HUES48 (cell line): Measurements from ENCODE around the gene SGIP1.

Source experiments
- H3K27ac ChIP-seq: one replicate; pipeline ENCODE4 v1.7.0; 2013; ENCODE audit warnings: low read depth, low read length, inconsistent platforms
- H3K27me3 ChIP-seq: 2 replicates; pipeline ENCODE4 v1.6.1; 2013; ENCODE audit warnings: mild to moderate bottlenecking, low read length; ENCODE audit not compliant: control insufficient read depth, insufficient read depth
- H3K36me3 ChIP-seq: 2 replicates; pipeline ENCODE4 v1.6.1; 2013; ENCODE audit warnings: low read length; ENCODE audit not compliant: control insufficient read depth, insufficient read depth
- H3K4me1 ChIP-seq: 2 replicates; pipeline ENCODE4 v1.6.1; 2013; ENCODE audit warnings: mild to moderate bottlenecking, low read length; ENCODE audit not compliant: control insufficient read depth, insufficient read depth
- H3K4me3 ChIP-seq: 2 replicates; pipeline ENCODE4 v1.5.1; 2013; ENCODE audit warnings: mild to moderate bottlenecking, low read depth, low read length
- H3K9ac ChIP-seq: 2 replicates; pipeline ENCODE4 v1.6.1; 2013; ENCODE audit warnings: mild to moderate bottlenecking, low read depth, low read length, moderate library complexity
- H3K9me3 ChIP-seq: 2 replicates; pipeline ENCODE4 v1.6.1; 2013; ENCODE audit warnings: low read length; ENCODE audit not compliant: control insufficient read depth, insufficient read depth

The SGIP1 gene

GRCh38 chr1:66502086-66502485 lies 31.9 kb upstream of the SGIP1 start:
- Histone ChIP-seq H3K27ac (no peak overlapping the region), H3K27me3 (no peaks in the 10 kb centered on the region), H3K4me1 (no peaks in the 10 kb centered on the region), H3K4me3 (no peak overlapping the region), H3K9ac (no peak overlapping the region), H3K36me3 (no peaks in the 10 kb centered on the region), H3K9me3 (no peaks in the 10 kb centered on the region)

GRCh38 chr1:66503841-66504470 lies 30.0 kb upstream of the SGIP1 start:
- no peak overlapping the region for H3K9ac ChIP-seq
- H3K4me1 ChIP-seq: no peaks in the 10 kb centered on the region
- no peak overlapping the region for H3K27ac ChIP-seq
- no peaks in the 10 kb centered on the region for H3K36me3 ChIP-seq
- no peak overlapping the region for H3K4me3 ChIP-seq
- H3K9me3 ChIP-seq: no peaks in the 10 kb centered on the region
- no peaks in the 10 kb centered on the region for H3K27me3 ChIP-seq

GRCh38 chr1:66505671-66506392 lies 28.1 kb upstream of the SGIP1 start:
- no peak overlapping the region for H3K4me3 ChIP-seq
- H3K9me3 ChIP-seq: no peaks in the 10 kb centered on the region
- H3K27ac ChIP-seq: no peak overlapping the region
- no peak overlapping the region for H3K9ac ChIP-seq
- H3K27me3 ChIP-seq: no peaks in the 10 kb centered on the region
- H3K36me3 ChIP-seq: no peaks in the 10 kb centered on the region
- no peaks in the 10 kb centered on the region for H3K4me1 ChIP-seq

GRCh38 chr1:66506393-66506687 lies 27.6 kb upstream of the SGIP1 start:
- Histone ChIP-seq H3K36me3 (no peaks in the 10 kb centered on the region), H3K27me3 (no peaks in the 10 kb centered on the region), H3K9me3 (no peaks in the 10 kb centered on the region), H3K4me3 (no peak overlapping the region), H3K4me1 (no peaks in the 10 kb centered on the region), H3K9ac (no peak overlapping the region), H3K27ac (no peak overlapping the region)

- Histone ChIP-seq H3K4me1 (no peaks in the 10 kb centered on the region), H3K27me3 (no peaks in the 10 kb centered on the region), H3K9me3 (no peaks in the 10 kb centered on the region), H3K9ac (no peak overlapping the region), H3K27ac (no peak overlapping the region), H3K4me3 (no peak overlapping the region), H3K36me3 (no peaks in the 10 kb centered on the region)
Measured at GRCh38 chr1:66506991-66507390, 27.0 kb upstream of the SGIP1 start.

GRCh38 chr1:66510407-66510806 lies 23.5 kb upstream of the SGIP1 start:
- no peaks in the 10 kb centered on the region for H3K4me1 ChIP-seq
- H3K27me3 ChIP-seq: no peaks in the 10 kb centered on the region
- H3K4me3 ChIP-seq: no peak overlapping the region
- no peaks in the 10 kb centered on the region for H3K36me3 ChIP-seq
- H3K9ac ChIP-seq: no peak overlapping the region
- H3K27ac ChIP-seq: no peak overlapping the region
- H3K9me3 ChIP-seq: no peaks in the 10 kb centered on the region

- Histone ChIP-seq H3K9ac (no peak overlapping the region), H3K27me3 (no peaks in the 10 kb centered on the region), H3K27ac (no peak overlapping the region), H3K4me1 (no peaks in the 10 kb centered on the region), H3K4me3 (no peak overlapping the region), H3K9me3 (no peaks in the 10 kb centered on the region), H3K36me3 (no peaks in the 10 kb centered on the region)
Measured at GRCh38 chr1:66511118-66511517, 22.8 kb upstream of the SGIP1 start.

- no peak overlapping the region for H3K27ac ChIP-seq
- H3K27me3 ChIP-seq: no peaks in the 10 kb centered on the region
- no peaks in the 10 kb centered on the region for H3K36me3 ChIP-seq
- H3K9me3 ChIP-seq: no peaks in the 10 kb centered on the region
- H3K4me3 ChIP-seq: no peak overlapping the region
- H3K9ac ChIP-seq: no peak overlapping the region
- H3K4me1 ChIP-seq: no peaks in the 10 kb centered on the region
Measured at GRCh38 chr1:66517959-66518358, 16.0 kb upstream of the SGIP1 start.

GRCh38 chr1:66518654-66519053 lies 15.3 kb upstream of the SGIP1 start:
- Histone ChIP-seq H3K4me1 (no peaks in the 10 kb centered on the region), H3K27me3 (no peaks in the 10 kb centered on the region), H3K4me3 (no peak overlapping the region), H3K36me3 (no peaks in the 10 kb centered on the region), H3K9me3 (no peaks in the 10 kb centered on the region), H3K9ac (no peak overlapping the region), H3K27ac (no peak overlapping the region)

GRCh38 chr1:66519992-66520391 lies 14.0 kb upstream of the SGIP1 start:
- Histone ChIP-seq H3K36me3 (no peaks in the 10 kb centered on the region), H3K27me3 (no peaks in the 10 kb centered on the region), H3K27ac (no peak overlapping the region), H3K9me3 (no peaks in the 10 kb centered on the region), H3K9ac (no peak overlapping the region), H3K4me3 (no peak overlapping the region), H3K4me1 (no peaks in the 10 kb centered on the region)

GRCh38 chr1:66520655-66521054 lies 13.3 kb upstream of the SGIP1 start:
- Histone ChIP-seq H3K27ac (no peak overlapping the region), H3K27me3 (no peaks in the 10 kb centered on the region), H3K9me3 (no peaks in the 10 kb centered on the region), H3K4me1 (no peaks in the 10 kb centered on the region), H3K9ac (no peak overlapping the region), H3K36me3 (no peaks in the 10 kb centered on the region), H3K4me3 (no peak overlapping the region)
